ENCODE results near the gene ANO7. TPM values are rescaled to one million over a fixed set of nuclear protein-coding genes. Genes with fewer than 3 reads are reported as not detected.

ANO7 gene
- 0.45 TPM in 1 of 2 replicates, not detected in the other for total RNA-seq
- 1.2 TPM for polyA plus RNA-seq (2012)

DNA sequence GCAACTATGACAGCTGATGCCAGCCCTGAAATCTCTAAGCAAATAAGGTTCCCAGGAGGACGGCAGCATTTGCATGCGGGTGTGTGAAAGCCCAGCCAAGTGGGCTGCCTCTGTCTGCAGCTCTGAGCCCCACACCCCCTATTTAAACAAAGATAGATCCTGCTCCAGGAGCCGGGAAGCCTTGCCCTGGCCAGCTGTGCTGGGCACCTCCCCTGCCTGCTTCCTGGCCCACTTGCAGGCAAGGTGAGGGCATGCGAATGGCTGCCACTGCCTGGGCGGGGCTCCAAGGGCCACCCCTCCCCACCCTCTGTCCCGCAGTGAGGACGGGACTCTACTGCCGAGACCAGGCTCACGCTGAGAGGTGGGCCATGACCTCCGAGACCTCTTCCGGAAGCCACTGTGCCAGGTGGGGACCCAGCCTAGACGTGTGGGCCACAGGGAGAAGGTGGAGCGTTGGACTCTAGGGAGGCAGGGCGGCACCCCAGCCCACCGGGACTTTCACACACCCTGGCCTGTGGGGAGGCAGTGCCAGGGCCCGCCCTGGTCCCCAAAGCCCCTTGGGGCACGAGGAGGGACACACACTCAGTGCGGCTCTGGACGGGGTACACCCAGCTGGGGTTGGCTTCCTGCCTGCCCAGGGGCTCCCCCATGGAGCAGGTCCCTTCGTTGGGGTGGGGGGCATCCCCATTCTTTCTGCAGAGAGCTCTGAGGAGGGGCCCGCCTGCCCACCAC, at the start of gene ANO7:
Gene ANO7, plus strand, starts transcription at position 317 of the 732 bp plus-strand sequence. CDS start 1,387 bp downstream, outside the sequence.
- DNase-seq (ENCODE audit: low read depth), result no peak

GRCh38 chr2:241139531-241140444, 48.7 kb upstream of the ANO7 start:
- no peak for DNase-seq (ENCODE audit: low read depth)

- no peak for DNase-seq (ENCODE audit: low read depth)
Observed at GRCh38 chr2:241140445-241140840, 48.0 kb upstream of the ANO7 start.

- DNase-seq (ENCODE audit: low read depth), result no peak
Observed at GRCh38 chr2:241141214-241141770, 47.2 kb upstream of the ANO7 start.

GRCh38 chr2:241142063-241142462, 46.4 kb upstream of the ANO7 start:
- no peak for DNase-seq (ENCODE audit: low read depth)

DNA sequence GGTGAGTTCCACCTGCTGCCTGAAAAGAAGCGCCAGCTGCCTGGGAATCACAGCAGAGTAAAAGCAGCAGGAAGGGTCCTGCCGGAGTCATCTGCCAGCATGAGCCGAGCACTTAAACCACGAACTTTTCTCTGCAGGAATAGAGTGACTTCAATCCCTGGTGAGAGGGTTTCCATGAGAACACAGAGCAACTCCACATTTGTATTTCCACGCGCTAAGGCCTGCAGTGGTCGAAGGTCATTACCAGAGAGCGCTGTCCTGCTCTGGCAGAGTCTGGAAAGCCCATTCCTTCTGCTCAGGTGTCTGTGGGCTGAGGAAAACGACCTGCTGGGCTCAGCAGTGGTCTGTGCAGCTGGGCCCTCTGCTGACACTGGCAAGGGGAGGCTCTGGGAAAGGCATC, 45.9 kb upstream of the ANO7 start:
- DNase-seq (ENCODE audit: low read depth), result no peak

DNA sequence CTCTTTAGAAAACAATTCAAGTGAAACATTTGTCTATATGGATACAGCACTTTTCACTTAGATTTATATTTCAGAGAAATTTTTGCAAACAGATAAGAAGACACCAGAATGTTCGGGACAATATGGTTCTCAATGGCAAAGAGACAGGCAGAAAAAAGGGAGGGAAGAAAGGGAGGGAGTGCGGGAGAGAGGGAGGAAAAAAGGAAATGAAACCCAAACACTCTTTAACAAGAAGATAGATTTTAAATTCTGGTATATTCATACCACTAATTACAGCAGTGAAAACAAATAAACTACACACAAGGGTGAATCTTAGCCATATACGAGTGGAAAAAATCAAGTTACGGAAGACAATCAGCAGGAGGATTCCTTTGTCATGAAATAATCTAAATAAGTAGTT, 42.2 kb upstream of the ANO7 start:
- no peak for DNase-seq (ENCODE audit: low read depth)

GRCh38 chr2:241147336-241147735, 41.1 kb upstream of the ANO7 start:
- DNase-seq (ENCODE audit: low read depth), result no peak

DNA sequence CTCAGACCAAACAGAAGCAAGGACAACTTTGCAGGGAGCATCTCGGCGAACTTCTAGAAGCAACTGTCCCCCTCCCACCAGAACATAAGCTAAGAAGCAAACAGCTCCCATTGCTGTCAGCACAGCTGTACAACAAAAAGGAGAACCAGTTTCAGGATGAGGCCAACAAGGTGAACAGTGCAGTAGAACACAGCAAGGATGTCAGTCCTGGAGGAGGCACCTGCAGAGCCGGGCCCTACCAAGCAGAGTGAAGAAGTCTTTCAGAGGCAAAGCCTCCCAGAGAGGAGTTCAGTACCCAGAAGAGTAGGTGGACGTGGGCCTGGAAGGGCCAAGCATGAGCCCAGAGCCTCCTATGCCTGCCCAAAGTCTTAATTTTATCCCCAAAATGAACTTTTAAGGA, 40.2 kb upstream of the ANO7 start:
- DNase-seq (ENCODE audit: low read depth), result no peak

DNA sequence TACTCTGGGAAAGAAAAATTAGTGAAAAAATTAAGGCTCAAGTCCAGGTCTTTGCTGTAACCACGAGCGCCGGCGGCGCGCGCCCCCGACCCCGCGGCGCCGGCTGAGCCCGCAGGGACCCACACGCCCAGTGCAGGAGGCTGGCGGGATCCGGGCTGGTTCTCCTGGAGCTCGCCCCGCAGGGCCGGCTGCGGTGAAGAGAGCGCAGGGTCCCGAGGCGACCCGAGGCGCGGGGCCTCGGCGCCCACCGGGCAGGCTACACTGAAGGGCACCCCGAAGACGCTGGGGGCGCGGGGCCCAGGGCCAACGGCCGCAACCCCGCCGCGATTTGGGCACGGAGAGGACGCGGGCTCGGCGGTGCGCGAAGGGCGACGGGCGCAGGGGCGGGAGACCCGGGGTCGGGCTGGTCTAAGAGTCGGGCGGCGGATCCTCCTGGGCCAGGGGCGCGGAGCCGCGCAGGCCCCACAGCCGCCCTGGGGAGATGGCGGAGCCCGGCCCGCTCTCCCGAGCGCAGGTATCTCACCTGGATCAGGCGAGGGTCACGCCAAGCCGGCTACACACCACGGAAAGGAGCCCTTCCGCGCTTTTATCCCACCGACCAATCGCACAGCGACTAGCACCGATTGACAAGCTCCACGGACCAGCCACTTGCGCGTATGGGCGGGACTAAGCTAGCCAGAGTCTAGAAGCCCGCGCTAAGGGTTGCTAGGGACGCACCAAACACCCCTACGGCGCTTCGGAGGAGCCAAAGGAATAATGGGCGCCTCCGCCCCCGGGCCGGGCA, 39.4 kb upstream of the ANO7 start, which contains the start of gene PASK:
Gene PASK, minus strand, starts transcription at position 582 of the 784 bp plus-strand sequence. CDS start 6,440 bp downstream, outside the sequence.
- DNase-seq (ENCODE audit: low read depth), result peak; percentile 95

DNA sequence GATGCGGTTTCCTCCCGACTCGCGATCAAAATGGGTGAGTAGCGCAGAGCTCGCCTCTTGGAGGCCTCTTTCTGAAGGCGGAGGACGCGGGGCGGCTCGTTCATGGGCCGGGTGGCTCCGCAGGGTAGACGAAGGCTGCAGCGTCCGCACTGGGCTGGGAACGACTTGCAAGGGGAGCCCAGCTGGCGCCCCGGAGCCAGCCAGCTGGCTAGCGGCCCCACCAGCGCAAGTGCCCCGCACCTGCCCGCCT, 38.9 kb upstream of the ANO7 start:
- no peak for DNase-seq (ENCODE audit: low read depth)

DNA sequence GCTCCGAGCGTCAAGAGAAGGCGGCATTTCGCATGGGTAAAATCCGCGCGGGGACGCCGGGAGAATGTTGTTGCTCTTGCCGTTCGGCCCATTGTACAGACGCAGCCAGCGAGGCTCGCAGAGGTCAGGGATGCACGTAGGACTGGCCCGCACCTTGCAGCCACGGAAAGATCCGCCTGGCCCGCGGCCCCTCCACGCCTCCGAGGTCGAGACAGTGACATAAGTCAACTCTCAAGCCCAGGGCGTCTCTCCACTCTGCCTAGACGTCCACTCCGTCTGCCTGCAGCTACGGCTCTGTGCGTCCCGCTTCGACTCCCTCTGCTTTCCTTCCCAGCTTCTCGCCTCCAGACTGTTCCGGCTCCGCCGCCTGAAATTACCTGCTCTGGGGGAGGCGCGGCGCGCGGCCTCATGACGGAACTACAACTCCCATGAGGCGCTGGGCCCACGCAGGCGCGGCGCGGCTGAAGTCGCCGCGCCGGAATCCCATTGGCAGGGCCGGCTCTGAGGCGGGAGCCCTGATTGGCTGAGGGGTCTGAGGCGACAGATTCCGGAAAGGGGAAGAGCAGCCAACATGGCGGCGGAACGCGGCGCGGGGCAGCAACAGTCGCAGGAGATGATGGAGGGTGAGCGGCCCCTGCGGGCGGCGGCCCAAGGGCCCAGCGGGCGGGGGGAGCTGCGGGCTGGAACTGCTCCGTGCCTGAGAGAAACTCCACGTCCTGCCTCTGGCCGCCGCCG, 38.4 kb upstream of the ANO7 start, which contains the start of gene PPP1R7:
Gene PPP1R7, plus strand, starts transcription at position 543 of the 735 bp plus-strand sequence. Its CDS starts 29 bp downstream, at position 572.
- peak; percentile 95 for DNase-seq (ENCODE audit: low read depth)

DNA sequence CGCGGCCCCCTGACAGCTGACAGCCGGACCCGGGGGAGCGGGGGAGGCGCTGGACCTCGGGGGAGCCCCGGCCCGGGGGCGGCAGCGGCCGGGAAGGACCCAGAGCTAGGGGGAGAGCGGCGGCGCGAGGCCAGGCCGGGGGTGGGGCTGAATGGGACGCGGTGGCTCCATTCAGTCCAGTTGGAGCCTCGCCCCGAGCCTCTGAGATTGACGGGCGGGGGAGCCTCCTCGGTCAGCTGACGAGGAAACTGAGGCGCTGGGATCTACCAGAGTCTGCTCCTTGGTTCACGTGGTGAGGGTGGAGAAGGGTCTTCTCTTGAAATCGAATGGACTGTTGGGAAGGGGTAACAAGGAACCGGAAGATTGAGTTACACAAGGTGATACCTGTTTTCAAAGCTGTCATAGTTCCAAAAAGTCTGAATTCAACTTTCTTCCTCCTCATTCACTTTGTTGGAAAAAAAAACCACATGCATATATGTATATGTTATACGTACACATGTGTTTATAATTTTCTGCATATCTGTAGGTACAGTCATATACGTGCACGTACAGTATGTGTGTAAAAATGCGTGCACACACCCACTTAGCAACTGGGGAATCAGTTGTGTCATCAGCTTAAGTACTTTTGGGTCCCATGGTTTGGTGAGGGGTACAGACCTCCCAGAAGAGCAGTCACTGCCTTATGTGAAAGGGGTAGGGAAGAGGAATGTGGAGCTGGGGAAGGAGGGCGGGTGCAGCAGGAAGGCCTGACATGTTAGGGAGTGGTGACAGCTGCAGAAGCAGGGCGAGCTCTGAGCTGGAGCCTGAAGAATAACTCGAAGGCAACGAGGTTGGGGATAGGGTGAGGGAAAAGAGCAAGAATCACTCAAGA, 37.6 kb upstream of the ANO7 start:
- peak; percentile 74 for DNase-seq (ENCODE audit: low read depth)

DNA sequence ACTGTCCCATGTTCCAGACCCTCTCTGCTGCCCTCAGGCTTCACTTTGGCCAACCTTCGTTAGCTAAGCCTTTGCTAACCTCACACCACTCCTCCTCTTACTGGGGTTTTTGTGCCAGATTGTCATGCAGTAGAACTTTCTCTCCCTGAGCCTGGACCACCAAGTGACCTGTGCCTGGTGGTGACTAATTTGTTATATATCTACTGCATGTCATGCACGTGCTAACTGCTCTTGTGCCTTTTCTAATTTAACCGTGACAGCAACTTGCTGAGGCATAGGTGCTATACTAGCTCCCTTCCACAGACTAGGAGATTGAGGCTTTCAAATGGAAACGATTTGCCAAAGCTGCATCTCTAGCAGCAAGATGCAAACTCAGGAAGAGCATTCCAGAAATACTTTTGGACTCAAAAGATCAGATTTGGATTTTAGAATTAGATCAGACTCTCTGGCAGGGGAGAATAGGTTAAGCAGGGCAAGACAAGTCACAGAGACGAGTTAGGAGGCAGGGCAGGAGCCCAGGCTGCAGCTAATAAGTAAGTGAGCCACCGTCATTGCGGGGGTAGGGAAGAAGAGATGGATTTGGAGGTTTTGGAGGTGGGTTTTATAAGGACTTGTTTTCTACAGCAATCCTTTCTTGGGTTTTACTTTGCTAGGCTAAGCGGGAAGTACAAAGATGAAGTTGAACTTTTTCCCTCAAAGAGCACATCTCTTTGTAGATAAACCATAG, 36.4 kb upstream of the ANO7 start:
- DNase-seq (ENCODE audit: low read depth), result peak; percentile 6

DNA sequence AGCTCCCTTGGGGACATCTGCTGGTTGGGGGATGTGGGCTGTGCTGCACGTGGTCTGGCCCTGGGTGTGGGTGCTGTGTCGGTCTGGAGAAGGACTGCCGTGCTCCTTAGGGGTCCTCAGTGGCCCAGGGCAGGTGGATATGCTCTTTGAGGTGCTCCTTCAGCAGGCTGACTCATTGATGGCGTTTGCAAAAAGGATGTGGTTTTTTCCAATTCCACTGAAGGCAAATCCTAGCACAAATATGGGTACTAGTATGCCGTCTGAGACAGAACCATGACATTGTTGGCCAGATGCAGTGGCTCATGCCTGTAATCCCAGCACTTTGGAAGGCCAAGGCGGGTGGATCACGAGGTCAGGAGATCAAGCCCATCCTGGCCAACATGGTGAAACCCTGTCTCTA, 34.9 kb upstream of the ANO7 start:
- DNase-seq (ENCODE audit: low read depth), result no peak

DNA sequence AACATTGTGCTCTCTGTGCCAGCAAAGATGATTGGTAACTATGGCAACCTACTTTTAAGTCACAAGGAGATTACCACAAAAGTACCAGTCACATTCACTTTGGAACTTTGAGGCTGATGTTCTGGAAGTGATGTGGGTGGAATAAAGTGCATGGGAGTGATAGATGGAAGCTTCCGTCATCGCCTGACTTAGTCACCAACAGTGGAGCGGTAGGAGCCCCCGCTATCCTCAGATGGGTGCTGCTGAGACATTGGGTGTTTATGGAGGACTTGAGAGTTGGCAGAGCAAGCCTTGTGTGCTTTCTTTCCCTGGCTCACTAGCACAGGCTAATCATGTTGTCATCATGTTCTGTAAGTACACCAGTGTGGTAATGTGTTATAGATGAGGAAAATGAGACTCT, 33.6 kb upstream of the ANO7 start:
- DNase-seq (ENCODE audit: low read depth), result no peak

DNA sequence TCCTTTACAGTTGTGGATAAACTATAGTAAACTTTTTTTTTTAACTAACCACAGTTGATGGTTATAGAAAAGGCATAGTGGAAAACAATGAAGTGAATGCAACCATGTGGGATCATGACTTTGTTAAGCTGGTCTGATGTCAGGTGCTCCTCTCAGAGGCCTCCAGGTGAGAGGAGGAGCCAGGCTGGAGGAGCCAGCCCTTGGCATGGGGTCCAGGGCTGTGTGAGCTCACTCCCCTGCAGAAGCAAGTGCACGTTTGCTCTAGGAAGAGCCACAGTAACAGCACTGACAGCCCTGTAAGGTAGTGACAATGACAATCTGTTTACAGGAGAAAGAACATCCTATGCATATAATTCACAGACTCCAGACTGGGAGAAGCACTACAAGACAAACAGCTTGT, 32.5 kb upstream of the ANO7 start:
- DNase-seq (ENCODE audit: low read depth), result no peak

GRCh38 chr2:241156971-241157441, 31.5 kb upstream of the ANO7 start:
- DNase-seq (ENCODE audit: low read depth), result no peak

All from myocyte (in vitro differentiated cells).